ENCODE results near the gene HPCA. TPM values are rescaled to one million over a fixed set of nuclear protein-coding genes. Genes with fewer than 3 reads are reported as not detected.
A peak's percentile ranks its signal among the peaks of the same experiment; 100 is the strongest.

Gene HPCA
- total RNA-seq, 1 experiment from 2014 or later: 1.2 TPM

GRCh38 chr1:32883338-32884031, 2.8 kb upstream of the HPCA start:
- no peak for ATAC-seq

DNA sequence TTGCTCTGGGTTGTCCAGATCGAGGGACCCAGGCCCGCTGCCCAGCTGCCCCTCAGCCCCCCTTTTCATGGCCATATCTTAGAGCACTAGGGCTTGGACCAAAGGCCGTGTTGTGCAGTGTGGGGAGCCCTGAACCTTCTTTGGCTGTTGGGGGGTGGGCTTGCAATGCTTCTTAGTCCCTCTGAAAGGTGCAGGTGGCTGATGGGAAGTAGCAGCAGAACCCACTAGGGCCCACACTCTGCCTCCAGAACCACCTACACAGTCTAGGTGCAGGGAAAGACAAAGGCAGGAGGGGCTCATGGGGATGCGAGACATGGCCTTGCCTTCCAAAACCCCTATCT, 2.3 kb upstream of the HPCA start:
- POLR2A ChIA-PET: no interaction called here
- TF ChIP-seq SIN3A (IDR thresholded peaks at IDR 0.05; ENCODE audit: borderline replicate concordance, insufficient read depth, low read depth, low read length) (no peak), POLR2AphosphoS5 (IDR thresholded peaks at IDR 0.05; ENCODE audit: low read depth, low read length) (no peak), REST (IDR thresholded peaks at IDR 0.05; ENCODE audit: insufficient read depth in 1 of 2, low read depth in 2 of 2, low read length in 1 of 2) (no peak), TCF7L2 (IDR thresholded peaks at IDR 0.05; ENCODE audit: low read depth, low read length) (no peak)
- TF ChIP-seq, protein P1, sequence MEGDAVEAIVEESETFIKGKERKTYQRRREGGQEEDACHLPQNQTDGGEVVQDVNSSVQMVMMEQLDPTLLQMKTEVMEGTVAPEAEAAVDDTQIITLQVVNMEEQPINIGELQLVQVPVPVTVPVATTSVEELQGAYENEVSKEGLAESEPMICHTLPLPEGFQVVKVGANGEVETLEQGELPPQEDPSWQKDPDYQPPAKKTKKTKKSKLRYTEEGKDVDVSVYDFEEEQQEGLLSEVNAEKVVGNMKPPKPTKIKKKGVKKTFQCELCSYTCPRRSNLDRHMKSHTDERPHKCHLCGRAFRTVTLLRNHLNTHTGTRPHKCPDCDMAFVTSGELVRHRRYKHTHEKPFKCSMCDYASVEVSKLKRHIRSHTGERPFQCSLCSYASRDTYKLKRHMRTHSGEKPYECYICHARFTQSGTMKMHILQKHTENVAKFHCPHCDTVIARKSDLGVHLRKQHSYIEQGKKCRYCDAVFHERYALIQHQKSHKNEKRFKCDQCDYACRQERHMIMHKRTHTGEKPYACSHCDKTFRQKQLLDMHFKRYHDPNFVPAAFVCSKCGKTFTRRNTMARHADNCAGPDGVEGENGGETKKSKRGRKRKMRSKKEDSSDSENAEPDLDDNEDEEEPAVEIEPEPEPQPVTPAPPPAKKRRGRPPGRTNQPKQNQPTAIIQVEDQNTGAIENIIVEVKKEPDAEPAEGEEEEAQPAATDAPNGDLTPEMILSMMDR (IDR thresholded peaks at IDR 0.05): no peak
- no TSS peak for BruUV-seq (replicated peaks)
- CTCF ChIA-PET: no interaction called here
- in situ Hi-C loops (cut with HindIII; ENCODE audit: low pct_unique_long_range_greater_than_20kb, low sequenced_read_pairs): no loop called here
- DNase-seq (ENCODE audit: low read depth, low spot score) (no peak), ATAC-seq (no peak)
- H3K9me3 ChIP-seq (ENCODE audit: control insufficient read depth, insufficient read depth, low read depth, low read length): no peaks in the 10 kb centered on the region
- peaks cover 11% of the 10 kb centered on the region for H3K4me1 ChIP-seq (ENCODE audit: control insufficient read depth, insufficient read depth, low read length)
- H3K36me3 ChIP-seq (ENCODE audit: control insufficient read depth, insufficient read depth, low read length): no peaks in the 10 kb centered on the region
- intact Hi-C loops (cut with micrococcal nuclease; ENCODE audit: unreplicated experiment): no loop called here
- no peak overlapping the region for H3K4me3 ChIP-seq (ENCODE audit: low read depth in 2 of 2, low read length in 2 of 2)
- H3K27ac ChIP-seq (ENCODE audit: low read length): no peak overlapping the region
- no peaks in the 10 kb centered on the region; the same call in 1 of the 2 replicates for H3K27me3 ChIP-seq (ENCODE audit: control insufficient read depth, insufficient read depth, low read length)

More at GRCh38 chr1:32883338-32884031, 2.8 kb upstream of the HPCA start:
- Histone ChIP-seq H3K4me3 (ENCODE audit: low read depth in 2 of 2, low read length in 2 of 2) (no peak overlapping the region), H3K4me1 (ENCODE audit: control insufficient read depth, insufficient read depth, low read length) (peaks cover 11% of the 10 kb centered on the region), H3K36me3 (ENCODE audit: control insufficient read depth, insufficient read depth, low read length) (no peaks in the 10 kb centered on the region), H3K27me3 (ENCODE audit: control insufficient read depth, insufficient read depth, low read length) (no peaks in the 10 kb centered on the region; the same call in 1 of the 2 replicates), H3K27ac (ENCODE audit: low read length) (no peak overlapping the region), H3K9me3 (ENCODE audit: control insufficient read depth, insufficient read depth, low read depth, low read length) (no peaks in the 10 kb centered on the region)
- in situ Hi-C loops (cut with HindIII; ENCODE audit: low pct_unique_long_range_greater_than_20kb, low sequenced_read_pairs) (no loop called here), intact Hi-C loops (cut with micrococcal nuclease; ENCODE audit: unreplicated experiment) (no loop called here)
- ChIA-PET POLR2A (no interaction called here), CTCF (no interaction called here)
- BruUV-seq (replicated peaks): no TSS peak
- no peak for DNase-seq (ENCODE audit: low read depth, low spot score)
- no peak for TF ChIP-seq TCF7L2 (IDR thresholded peaks at IDR 0.05; ENCODE audit: low read depth, low read length)

DNA sequence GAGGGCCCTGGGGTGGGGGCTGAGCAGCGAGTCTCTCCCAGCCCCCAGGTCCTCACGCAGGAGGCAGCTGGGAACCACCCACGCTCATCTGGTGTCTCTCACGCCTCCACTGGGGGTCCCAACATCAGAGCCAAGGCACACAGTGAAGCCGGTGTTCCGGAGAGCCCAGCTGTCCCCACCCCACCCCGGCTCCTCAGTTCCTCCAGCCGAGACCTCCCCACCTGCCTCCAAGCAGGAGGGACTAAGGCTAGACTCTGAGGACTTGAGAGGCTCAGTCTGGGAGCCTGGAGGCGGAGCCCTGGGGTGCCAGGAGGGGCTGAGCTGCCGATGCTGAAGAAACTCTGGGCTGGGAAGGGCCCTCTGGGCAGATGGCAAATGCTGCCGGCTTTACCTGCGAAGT, 1.6 kb upstream of the HPCA start:
- no peaks in the 10 kb centered on the region for H3K36me3 ChIP-seq (ENCODE audit: control insufficient read depth, insufficient read depth, low read length)
- CTCF ChIA-PET: no interaction called here
- no peak for DNase-seq (ENCODE audit: low read depth, low spot score)
- in situ Hi-C loops (cut with HindIII; ENCODE audit: low pct_unique_long_range_greater_than_20kb, low sequenced_read_pairs) (no loop called here), intact Hi-C loops (cut with micrococcal nuclease; ENCODE audit: unreplicated experiment) (no loop called here)
- ATAC-seq: peak; percentile 44; the same call in 1 of the 2 replicates
- no peaks in the 10 kb centered on the region; the same call in 1 of the 2 replicates for H3K27me3 ChIP-seq (ENCODE audit: control insufficient read depth, insufficient read depth, low read length)
- H3K9me3 ChIP-seq (ENCODE audit: control insufficient read depth, insufficient read depth, low read depth, low read length): no peaks in the 10 kb centered on the region
- no TSS peak for BruUV-seq (replicated peaks)
- POLR2A ChIA-PET: no interaction called here
- no peak overlapping the region for H3K4me3 ChIP-seq (ENCODE audit: low read depth in 2 of 2, low read length in 2 of 2)
- TF ChIP-seq, protein P1 (IDR thresholded peaks at IDR 0.05): no peak
- no peak for TF ChIP-seq POLR2AphosphoS5 (IDR thresholded peaks at IDR 0.05; ENCODE audit: low read depth, low read length)
- TF ChIP-seq TCF7L2 (IDR thresholded peaks at IDR 0.05; ENCODE audit: low read depth, low read length): no peak
- TF ChIP-seq SIN3A (IDR thresholded peaks at IDR 0.05; ENCODE audit: borderline replicate concordance, insufficient read depth, low read depth, low read length): no peak
- no peak for TF ChIP-seq REST (IDR thresholded peaks at IDR 0.05; ENCODE audit: insufficient read depth in 1 of 2, low read depth in 2 of 2, low read length in 1 of 2)
- H3K27ac ChIP-seq (ENCODE audit: low read length): no peak overlapping the region
- peaks cover 11% of the 10 kb centered on the region for H3K4me1 ChIP-seq (ENCODE audit: control insufficient read depth, insufficient read depth, low read length)
